ENCODE measurements around the gene PARD3B. TPM values are rescaled to one million over a fixed set of nuclear protein-coding genes. Genes with fewer than 3 reads are reported as not detected.

The PARD3B gene
- polyA plus RNA-seq, 3 donors, result not detected

DNA sequence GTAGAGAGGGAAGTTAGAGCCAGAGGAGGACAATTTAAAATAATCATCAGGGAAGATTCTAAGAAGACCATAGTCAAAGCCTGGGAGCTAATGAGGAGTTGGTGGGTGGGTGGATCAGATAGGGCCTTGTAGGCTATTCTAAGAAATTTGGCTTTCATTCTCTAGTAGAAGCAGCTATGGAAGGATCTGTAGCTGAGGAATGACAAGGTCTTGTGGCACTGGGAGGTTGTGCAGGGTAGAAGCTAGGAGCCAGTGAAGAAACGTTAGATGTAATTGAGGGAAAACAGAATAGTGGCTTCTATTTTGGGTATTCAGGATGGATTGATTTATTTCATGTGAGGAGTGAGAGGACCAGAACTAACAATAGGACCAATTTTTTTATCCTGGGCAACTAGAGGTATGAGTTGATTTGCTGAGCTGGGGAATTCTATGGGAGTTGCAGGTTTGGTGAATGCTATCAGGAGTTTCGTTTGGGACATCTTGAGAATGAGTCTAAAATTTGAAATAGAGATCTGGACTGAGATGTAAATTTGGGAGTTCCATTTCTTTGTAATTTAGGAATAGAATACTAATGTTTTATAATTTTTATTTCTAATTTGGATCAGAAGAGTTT is 371.9 kb downstream of the PARD3B start:
- Mint-ChIP-seq H3K4me1 (no peaks in the 10 kb centered on the region), H3K36me3 (no peaks in the 10 kb centered on the region), H3K4me3 (no peak overlapping the region), H3K27me3 (ENCODE audit: low read depth in 3 of 3) (no peaks in the 10 kb centered on the region), H3K9me3 (peaks cover 0 to 8% (median 0%) of the 10 kb centered on the region in 7 donors), H3K27ac (no peak overlapping the region)
- TF ChIP-seq, protein P1, sequence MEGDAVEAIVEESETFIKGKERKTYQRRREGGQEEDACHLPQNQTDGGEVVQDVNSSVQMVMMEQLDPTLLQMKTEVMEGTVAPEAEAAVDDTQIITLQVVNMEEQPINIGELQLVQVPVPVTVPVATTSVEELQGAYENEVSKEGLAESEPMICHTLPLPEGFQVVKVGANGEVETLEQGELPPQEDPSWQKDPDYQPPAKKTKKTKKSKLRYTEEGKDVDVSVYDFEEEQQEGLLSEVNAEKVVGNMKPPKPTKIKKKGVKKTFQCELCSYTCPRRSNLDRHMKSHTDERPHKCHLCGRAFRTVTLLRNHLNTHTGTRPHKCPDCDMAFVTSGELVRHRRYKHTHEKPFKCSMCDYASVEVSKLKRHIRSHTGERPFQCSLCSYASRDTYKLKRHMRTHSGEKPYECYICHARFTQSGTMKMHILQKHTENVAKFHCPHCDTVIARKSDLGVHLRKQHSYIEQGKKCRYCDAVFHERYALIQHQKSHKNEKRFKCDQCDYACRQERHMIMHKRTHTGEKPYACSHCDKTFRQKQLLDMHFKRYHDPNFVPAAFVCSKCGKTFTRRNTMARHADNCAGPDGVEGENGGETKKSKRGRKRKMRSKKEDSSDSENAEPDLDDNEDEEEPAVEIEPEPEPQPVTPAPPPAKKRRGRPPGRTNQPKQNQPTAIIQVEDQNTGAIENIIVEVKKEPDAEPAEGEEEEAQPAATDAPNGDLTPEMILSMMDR (IDR thresholded peaks at IDR 0.05), result no peak
- Histone ChIP-seq H3K27ac (ENCODE audit: low read depth in 1 of 2, low read length in 2 of 2) (no peak overlapping the region), H3K4me3 (replicated peaks in 1 of 3; ENCODE audit: low read depth in 2 of 3, low read length in 3 of 3) (no peak overlapping the region), H3K9me3 (replicated peaks in 1 of 2; ENCODE audit: control insufficient read depth in 1 of 2, insufficient read depth in 1 of 2, low read length in 2 of 2) (no peaks in the 10 kb centered on the region), H3K79me2 (ENCODE audit: insufficient read depth, low read length) (no peaks in the 10 kb centered on the region), H2AFZ (ENCODE audit: insufficient read depth, low read depth, low read length, poor library complexity, severe bottlenecking) (no peak overlapping the region), H3K9ac (ENCODE audit: insufficient read depth, low read length, poor library complexity, severe bottlenecking) (no peak overlapping the region), H4K20me1 (ENCODE audit: insufficient read depth, low read length) (no peaks in the 10 kb centered on the region), H3K4me1 (ENCODE audit: control insufficient read depth in 1 of 2, insufficient read depth in 2 of 2, low read length in 2 of 2) (no peaks in the 10 kb centered on the region), H3K4me2 (replicated peaks; ENCODE audit: extremely low read depth, low read length, poor library complexity, severe bottlenecking) (no peak overlapping the region), H3K27me3 (ENCODE audit: control insufficient read depth in 2 of 2, insufficient read depth in 2 of 2, low read length in 2 of 2) (no peaks in the 10 kb centered on the region), H3K36me3 (replicated peaks in 1 of 2; ENCODE audit: control insufficient read depth in 1 of 2, insufficient read depth in 2 of 2, low read length in 2 of 2) (no peaks in the 10 kb centered on the region)
- WGBS (ENCODE audit: insufficient coverage), result 90% methylated on average over 2 of the region's 2 CpGs
- DNase-seq, result no peak
- intact Hi-C loops (cut with micrococcal nuclease), result no loop called here

GRCh38 chr2:204920776-204921175 is 375.5 kb downstream of the PARD3B start:
- DNase-seq, result no peak
- Mint-ChIP-seq H3K27ac (no peak overlapping the region), H3K4me3 (no peak overlapping the region), H3K9me3 (peaks cover 0 to 4% (median 0%) of the 10 kb centered on the region in 7 donors), H3K36me3 (no peaks in the 10 kb centered on the region), H3K4me1 (no peaks in the 10 kb centered on the region), H3K27me3 (ENCODE audit: low read depth in 3 of 3) (no peaks in the 10 kb centered on the region)
- WGBS (ENCODE audit: insufficient coverage), result 87% methylated on average over 2 of the region's 2 CpGs
- TF ChIP-seq, protein P1 (IDR thresholded peaks at IDR 0.05), result no peak
- Histone ChIP-seq H3K4me2 (replicated peaks; ENCODE audit: extremely low read depth, low read length, poor library complexity, severe bottlenecking) (no peak overlapping the region), H4K20me1 (ENCODE audit: insufficient read depth, low read length) (no peaks in the 10 kb centered on the region), H3K9me3 (replicated peaks in 1 of 2; ENCODE audit: control insufficient read depth in 1 of 2, insufficient read depth in 1 of 2, low read length in 2 of 2) (no peaks in the 10 kb centered on the region), H3K27me3 (ENCODE audit: control insufficient read depth in 2 of 2, insufficient read depth in 2 of 2, low read length in 2 of 2) (no peaks in the 10 kb centered on the region), H3K4me3 (replicated peaks in 1 of 3; ENCODE audit: low read depth in 2 of 3, low read length in 3 of 3) (no peak overlapping the region), H3K9ac (ENCODE audit: insufficient read depth, low read length, poor library complexity, severe bottlenecking) (no peak overlapping the region), H3K4me1 (ENCODE audit: control insufficient read depth in 1 of 2, insufficient read depth in 2 of 2, low read length in 2 of 2) (no peaks in the 10 kb centered on the region), H3K36me3 (replicated peaks in 1 of 2; ENCODE audit: control insufficient read depth in 1 of 2, insufficient read depth in 2 of 2, low read length in 2 of 2) (no peaks in the 10 kb centered on the region), H3K79me2 (ENCODE audit: insufficient read depth, low read length) (no peaks in the 10 kb centered on the region), H3K27ac (ENCODE audit: low read depth in 1 of 2, low read length in 2 of 2) (no peak overlapping the region), H2AFZ (ENCODE audit: insufficient read depth, low read depth, low read length, poor library complexity, severe bottlenecking) (no peak overlapping the region)
- intact Hi-C loops (cut with micrococcal nuclease), result no loop called here

All from CD14-positive monocyte (primary cell).